GM23338 (cell line): ENCODE measurements around the gene TOLLIP. TPM values are rescaled to one million over a fixed set of nuclear protein-coding genes. Genes with fewer than 3 reads are reported as not detected.

Experiments used
- ATAC-seq: fragments of 200-7000 bp; cut with Tn5 transposase; 3 replicates; pipeline ENCODE4 v1.9.1; 2020
- DNase-seq: peaks from one replicate; pipeline ENCODE4 v3.0.0-alpha.2; 2015; ENCODE audit warnings: low spot score
- H2AFZ ChIP-seq: fragments of 200-600 bp; sonication (generic); 2 replicates; pipeline ENCODE4 v1.8.0; 2016; ENCODE audit warnings: antibody characterized with exemption, mild to moderate bottlenecking, moderate library complexity
- H3F3A ChIP-seq: fragments of 200-600 bp; sonication (generic); replicated peaks from 2 replicates; pipeline ENCODE4 v1.8.0; 2017; ENCODE audit warnings: antibody characterized with exemption, mixed run types, low read depth
- H3K27ac ChIP-seq: fragments of 200-600 bp; sonication (generic); 2 replicates; pipeline ENCODE4 v1.6.1; 2016; ENCODE audit warnings: low read depth
- H3K27me3 ChIP-seq: fragments of 200-600 bp; sonication (generic); 2 replicates; pipeline ENCODE4 v1.8.0; 2016; ENCODE audit warnings: mild to moderate bottlenecking, mixed run types, moderate library complexity; ENCODE audit not compliant: insufficient read depth
- H3K36me3 ChIP-seq: fragments of 200-600 bp; sonication (generic); 2 replicates; pipeline ENCODE4 v1.8.0; 2016; ENCODE audit warnings: mild to moderate bottlenecking; ENCODE audit not compliant: insufficient read depth
- H3K4me1 ChIP-seq: fragments of 200-600 bp; sonication (generic); 2 replicates; pipeline ENCODE4 v1.8.0; 2016; ENCODE audit warnings: mild to moderate bottlenecking, moderate library complexity; ENCODE audit not compliant: insufficient read depth
- H3K4me2 ChIP-seq: fragments of 200-600 bp; sonication (generic); 2 replicates; pipeline ENCODE4 v1.7.1; 2017; ENCODE audit warnings: mixed run types
- H3K4me3 ChIP-seq: fragments of 200-600 bp; sonication (generic); 2 replicates; pipeline ENCODE4 v1.6.1; 2016; ENCODE audit warnings: mixed run types
- H3K79me2 ChIP-seq: fragments of 200-600 bp; sonication (generic); replicated peaks from 2 replicates; pipeline ENCODE4 v1.8.0; 2017; ENCODE audit warnings: mild to moderate bottlenecking; ENCODE audit not compliant: insufficient read depth
- H3K9me2 ChIP-seq: fragments of 200-600 bp; sonication (generic); 2 replicates; pipeline ENCODE4 v1.8.0; 2017; ENCODE audit not compliant: insufficient read depth
- H4K20me1 ChIP-seq: fragments of 200-600 bp; sonication (generic); replicated peaks from 2 replicates; pipeline ENCODE4 v1.8.0; 2017; ENCODE audit warnings: mild to moderate bottlenecking; ENCODE audit not compliant: insufficient read depth
- H3K27ac Mint-ChIP-seq: 2 replicates; pipeline ENCODE4 v1.8.0; 2020; ENCODE audit warnings: inconsistent platforms, mild to moderate bottlenecking, moderate library complexity, mixed read lengths
- H3K27me3 Mint-ChIP-seq: 3 replicates; pipeline ENCODE4 v1.8.0; 2022; ENCODE audit warnings: low read depth, mild to moderate bottlenecking, moderate library complexity, mixed read lengths, inconsistent platforms; ENCODE audit not compliant: insufficient read depth, poor library complexity
- H3K36me3 Mint-ChIP-seq: 3 replicates; pipeline ENCODE4 v1.8.0; 2021; ENCODE audit warnings: low read depth, mild to moderate bottlenecking, inconsistent platforms, moderate library complexity, mixed read lengths
- H3K4me1 Mint-ChIP-seq: 3 replicates; pipeline ENCODE4 v1.8.0; 2020; ENCODE audit warnings: mild to moderate bottlenecking, inconsistent platforms, mixed read lengths
- H3K4me3 Mint-ChIP-seq: 3 replicates; pipeline ENCODE4 v1.8.0; 2021; ENCODE audit warnings: moderate library complexity, mild to moderate bottlenecking, inconsistent platforms, mixed read lengths
- H3K9me3 Mint-ChIP-seq: 3 replicates; pipeline ENCODE4 v1.8.0; 2020; ENCODE audit warnings: moderate library complexity, mild to moderate bottlenecking, inconsistent platforms, mixed read lengths
- CREB1 ChIP-seq: fragments of 250-450 bp; sonication (Bioruptor Pico); IDR thresholded peaks from 2 replicates; pipeline ENCODE4 v1.5.0; 2020; ENCODE audit warnings: low read depth, mild to moderate bottlenecking, moderate library complexity
- CTCF ChIP-seq, 2 experiments: fragments of 200-600 bp in 1 of 2; sonication (generic) in 1 of 2; conservative IDR thresholded peaks; 2 replicates each; pipeline versions ENCODE4 v1.5.1 to v1.6.1; 2016 to 2017; ENCODE audit warnings: antibody characterized with exemption in 2 of 2, low read depth in 2 of 2, mild to moderate bottlenecking in 2 of 2, moderate library complexity in 1 of 2
- EZH2 ChIP-seq: fragments of 200-600 bp; sonication (generic); IDR thresholded peaks from one replicate; pipeline ENCODE4 v1.8.0; 2017; ENCODE audit warnings: antibody characterized with exemption, mild to moderate bottlenecking, low read depth; ENCODE audit not compliant: unreplicated experiment
- EZH2phosphoT487 ChIP-seq: fragments of 200-600 bp; sonication (generic); IDR thresholded peaks from one replicate; pipeline ENCODE4 v1.8.1; 2018; ENCODE audit warnings: antibody characterized with exemption; ENCODE audit not compliant: unreplicated experiment
- JUNB ChIP-seq: IDR thresholded peaks from one replicate; pipeline ENCODE4 v1.6.1; 2016; ENCODE audit warnings: antibody characterized with exemption; ENCODE audit not compliant: unreplicated experiment
- POLR2AphosphoS5 ChIP-seq: IDR thresholded peaks from 2 replicates; pipeline ENCODE4 v1.6.1; 2016; ENCODE audit warnings: antibody characterized with exemption, low read depth
- REST ChIP-seq: IDR thresholded peaks from one replicate; pipeline ENCODE4 v1.6.1; 2018; ENCODE audit warnings: antibody characterized with exemption; ENCODE audit not compliant: unreplicated experiment
- STAT1 ChIP-seq: IDR thresholded peaks from one replicate; pipeline ENCODE4 v1.6.1; 2016; ENCODE audit warnings: antibody characterized with exemption; ENCODE audit not compliant: unreplicated experiment
- ZNF114 ChIP-seq: fragments of 250-450 bp; sonication (Bioruptor Pico); IDR thresholded peaks from 2 replicates; pipeline ENCODE4 v1.5.0; 2020; ENCODE audit warnings: mild to moderate bottlenecking, moderate library complexity
- ZNF331 ChIP-seq: fragments of 250-450 bp; sonication (Bioruptor Pico); IDR thresholded peaks from 2 replicates; pipeline ENCODE4 v1.5.0; 2020; ENCODE audit warnings: low read depth, mild to moderate bottlenecking, moderate library complexity
- ZNF462 ChIP-seq: fragments of 250-450 bp; sonication (Bioruptor Pico); IDR thresholded peaks from 2 replicates; pipeline ENCODE4 v1.5.0; 2020; ENCODE audit warnings: mild to moderate bottlenecking, moderate library complexity
- polyA plus RNA-seq: library from polyadenylated mRNA; unstranded; fragments of >200 nt; fragmentation: Nextera tagmentation; extraction: Ambion mirVana; gene quantifications from 2 replicates; pipeline ENCODE4 v1.2.1, GENCODE V29; 2016
- total RNA-seq: library from RNA; depleted of rRNA; stranded (reverse); fragments of >200 nt; shearing (Covaris generic); gene quantifications from 2 replicates; pipeline ENCODE4 v1.2.3, GENCODE V29; 2014

Gene TOLLIP
- total and polyA plus RNA-seq, 2 experiments from 2014 or later: 13.5 to 18.0 TPM

- no peak for TF ChIP-seq CTCF (conservative IDR thresholded peaks at IDR 0.05; ENCODE audit: low read depth in 2 of 2)
- TF ChIP-seq JUNB: no peak
- no peak for TF ChIP-seq STAT1
- TF ChIP-seq EZH2: no peak
- TF ChIP-seq ZNF331: no peak
- TF ChIP-seq EZH2phosphoT487: no peak
- no peak for TF ChIP-seq ZNF114 (CRISPR knock-in tag)
- no peak for TF ChIP-seq REST
Measured at GRCh38 chr11:1343391-1344055, 34.1 kb upstream of the TOLLIP start (continued).

GRCh38 chr11:1342946-1343345 is 33.5 kb upstream of the TOLLIP start:
- H3K4me1 Mint-ChIP-seq: peaks cover under 1% of the 10 kb centered on the region; the same call in 2 of the 3 replicates
- DNase-seq (no peak), ATAC-seq (no peak)
- H3K4me3 Mint-ChIP-seq: no peak overlapping the region
- Histone ChIP-seq H3K27ac (no peak overlapping the region), H3F3A (0 out of 2 replicates have a peak, but pooled peaks cover 2% of the 10 kb centered on the region), H3K4me1 (no peaks in the 10 kb centered on the region), H3K27me3 (peaks cover 6% of the 10 kb centered on the region), H2AFZ (no peak overlapping the region), H4K20me1 (no peaks in the 10 kb centered on the region), H3K36me3 (no peaks in the 10 kb centered on the region), H3K79me2 (no peaks in the 10 kb centered on the region), H3K9me2 (no peaks in the 10 kb centered on the region), H3K4me2 (no peak overlapping the region), H3K4me3 (no peak overlapping the region)
- no peaks in the 10 kb centered on the region; the same call in 2 of the 3 replicates for H3K9me3 Mint-ChIP-seq
- no peak overlapping the region for H3K27ac Mint-ChIP-seq
- peaks cover 3% of the 10 kb centered on the region; the same call in 1 of the 3 replicates for H3K36me3 Mint-ChIP-seq
- H3K27me3 Mint-ChIP-seq: peaks cover 3% of the 10 kb centered on the region
- no peak for TF ChIP-seq ZNF114 (CRISPR knock-in tag)
- TF ChIP-seq ZNF331: no peak
- no peak for TF ChIP-seq STAT1
- TF ChIP-seq EZH2: no peak
- no peak for TF ChIP-seq EZH2phosphoT487
- TF ChIP-seq CREB1 (CRISPR knock-in tag): no peak
- no peak for TF ChIP-seq POLR2AphosphoS5
- TF ChIP-seq ZNF462 (CRISPR knock-in tag): no peak
